HepG2 (cell line): ENCODE measurements around the gene SULT2B1. TPM values are rescaled to one million over a fixed set of nuclear protein-coding genes. Genes with fewer than 3 reads are reported as not detected.

Experiments used
- FOXA1 ChIP-seq, 2 experiments: fragments of 450-650 bp in 1 of 2; sonication (generic) in 1 of 2; formaldehyde crosslinking in 1 of 2; IDR thresholded peaks; 2 replicates each; pipeline versions ENCODE4 v1.4.0 to v1.6.1; 2016 to 2020; ENCODE audit warnings: missing genetic modification reagents in 1 of 2
- KLF12 ChIP-seq: sonication (generic); formaldehyde crosslinking; IDR thresholded peaks from 2 replicates; pipeline ENCODE4 v1.4.0; 2020; ENCODE audit warnings: missing genetic modification reagents, borderline replicate concordance
- RARA ChIP-seq: IDR thresholded peaks from 2 replicates; pipeline ENCODE4 v1.6.1; 2016; ENCODE audit warnings: missing genetic modification reagents, missing compliant biosample characterization
- TOPORS ChIP-seq: sonication (generic); formaldehyde crosslinking; IDR thresholded peaks from 2 replicates; pipeline ENCODE4 v1.8.0; 2023; ENCODE audit warnings: mild to moderate bottlenecking, missing genetic modification reagents
- YEATS4 ChIP-seq: sonication (generic); formaldehyde crosslinking; IDR thresholded peaks from 2 replicates; pipeline ENCODE4 v1.4.0; 2020; ENCODE audit warnings: missing genetic modification reagents, borderline replicate concordance
- ZBTB33 ChIP-seq: sonication (generic); formaldehyde crosslinking; IDR thresholded peaks from 2 replicates; pipeline ENCODE4 v1.4.0; 2020; ENCODE audit warnings: missing genetic modification reagents
- ZKSCAN1 ChIP-seq: fragments of 150-350 bp; IDR thresholded peaks from 2 replicates; pipeline ENCODE4 v1.6.1; 2014; ENCODE audit warnings: low read length
- ZKSCAN8 ChIP-seq: IDR thresholded peaks from 2 replicates; pipeline ENCODE4 v1.6.1; 2016; ENCODE audit warnings: borderline replicate concordance, missing genetic modification reagents, missing compliant biosample characterization
- ZNF142 ChIP-seq: sonication (generic); formaldehyde crosslinking; IDR thresholded peaks from 2 replicates; pipeline ENCODE4 v1.4.0; 2020; ENCODE audit warnings: missing genetic modification reagents
- ZNF281 ChIP-seq: sonication (generic); formaldehyde crosslinking; IDR thresholded peaks from 2 replicates; pipeline ENCODE4 v1.4.0; 2020; ENCODE audit warnings: missing genetic modification reagents, borderline replicate concordance
- ZNF317 ChIP-seq: sonication (generic); formaldehyde crosslinking; IDR thresholded peaks from 2 replicates; pipeline ENCODE4 v1.5.0; 2020; ENCODE audit warnings: mild to moderate bottlenecking, missing genetic modification reagents
- ZNF382 ChIP-seq: sonication (generic); formaldehyde crosslinking; IDR thresholded peaks from 2 replicates; pipeline ENCODE4 v1.5.0; 2020; ENCODE audit warnings: missing genetic modification reagents, mild to moderate bottlenecking, borderline replicate concordance
- ZNF530 ChIP-seq: sonication (generic); formaldehyde crosslinking; IDR thresholded peaks from 2 replicates; pipeline ENCODE4 v1.5.0; 2020; ENCODE audit warnings: low read depth, mild to moderate bottlenecking, missing genetic modification reagents
- ZNF546 ChIP-seq: sonication (generic); formaldehyde crosslinking; conservative IDR thresholded peaks from 2 replicates; pipeline ENCODE4 v1.8.1; 2023; ENCODE audit warnings: mild to moderate bottlenecking, missing genetic modification reagents
- ZNF547 ChIP-seq: sonication (generic); formaldehyde crosslinking; IDR thresholded peaks from 2 replicates; pipeline ENCODE4 v1.5.1; 2020; ENCODE audit warnings: mild to moderate bottlenecking, missing genetic modification reagents
- ZNF766 ChIP-seq: sonication (generic); formaldehyde crosslinking; IDR thresholded peaks from 2 replicates; pipeline ENCODE4 v1.5.0; 2020; ENCODE audit warnings: missing genetic modification reagents, borderline replicate concordance
- ZNF879 ChIP-seq: sonication (generic); formaldehyde crosslinking; IDR thresholded peaks from 2 replicates; pipeline ENCODE4 v1.8.1; 2023; ENCODE audit warnings: missing genetic modification reagents
- polyA plus RNA-seq, 8 experiments: library from polyadenylated mRNA; depleted of rRNA in 3 of 8; stranded (reverse) in 7 of 8; unstranded in 1 of 8; fragments of >200 nt; fragmentation: Illumina TruSeq in 4 of 8; extraction: Trizol in 4 of 8; gene quantifications; 2 replicates each; pipeline versions ENCODE4 v1.2.1 to v1.2.3, GENCODE V29; 2011 to 2016; ENCODE audit warnings: low read depth in 4 of 8, missing spikeins in 1 of 8, mixed read lengths in 1 of 8; ENCODE audit not compliant: insufficient read depth in 1 of 8
- total RNA-seq, 5 experiments: library from RNA; depleted of rRNA; stranded (reverse); fragments of >200 nt; fragmentation: Illumina TruSeq; extraction: Trizol; gene quantifications; 2 replicates each; pipeline ENCODE4 v1.2.3, GENCODE V29; 2016; ENCODE audit warnings: low read depth in 1 of 5

Gene SULT2B1
- total and polyA plus RNA-seq, 2 of the 13 experiments (the other 11 are each of a cell fraction or from before 2014, with no cell fraction given) = 0.13 TPM; not detected in 1

GRCh38 chr19:48558018-48558684 lies 6.2 kb downstream of the SULT2B1 start (continued):
- TF ChIP-seq ZNF142 (CRISPR knock-in tag) (peak; percentile 75), TOPORS (CRISPR knock-in tag) (no peak), ZKSCAN1 (peak; percentile 79; the same call in 1 of the 2 replicates), RARA (CRISPR knock-in tag) (peak; percentile 96), ZKSCAN8 (CRISPR knock-in tag) (peak; percentile 88; the same call in 1 of the 2 replicates), ZNF766 (CRISPR knock-in tag) (no peak), ZNF879 (CRISPR knock-in tag) (no peak), ZNF547 (peak; percentile 75; the same call in 1 of the 2 replicates), ZBTB33 (CRISPR knock-in tag) (peak; percentile 77), ZNF317 (CRISPR knock-in tag) (0 out of 2 replicates have a peak, but pooled peaks have one; percentile 42), ZNF546 (CRISPR knock-in tag) (no peak), ZNF382 (CRISPR knock-in tag) (no peak), FOXA1 (IDR thresholded peaks at IDR 0.05) (no peak), FOXA1 (CRISPR knock-in tag; IDR thresholded peaks at IDR 0.05) (peak; percentile 64), KLF12 (CRISPR knock-in tag) (no peak; the same call in 1 of the 2 replicates), ZNF281 (peak; percentile 72; the same call in 1 of the 2 replicates), YEATS4 (peak; percentile 66; the same call in 1 of the 2 replicates), ZNF530 (CRISPR knock-in tag) (no peak)
